DMS79 (cell line): Measurements from ENCODE around the gene HCN3.

Source experiments
- DNase-seq: peaks from one replicate; lab custom pipeline; 2025; lab: John Stamatoyannopoulos, UW

The HCN3 gene

DNA sequence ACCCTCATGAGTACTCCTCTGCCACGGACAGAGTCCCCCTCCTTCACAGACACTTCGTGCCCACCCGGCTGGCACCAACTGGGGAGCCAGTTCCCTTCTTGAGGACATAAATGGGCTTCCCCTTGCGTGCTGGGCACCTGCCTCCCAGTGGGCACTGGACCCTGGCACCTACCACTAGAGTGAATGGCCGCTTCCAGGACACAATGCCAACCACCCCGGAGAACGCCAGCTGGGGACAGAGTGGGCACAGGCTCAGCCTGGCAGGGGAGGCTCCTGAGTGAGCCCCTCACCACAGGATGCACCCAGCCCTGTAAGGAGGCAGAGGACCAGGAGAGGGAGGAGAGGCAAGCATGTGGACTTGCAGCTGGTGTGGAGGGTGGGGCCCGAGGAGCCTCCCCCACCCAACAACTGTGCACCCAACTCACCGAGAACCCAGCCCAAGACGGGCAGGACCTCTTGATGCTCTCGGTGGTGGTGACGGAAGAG lies 23.0 kb upstream of the HCN3 start:
- no peak for DNase-seq

- no peak for DNase-seq
These were observed 22.5 kb upstream of the HCN3 start for GRCh38 chr1:155254714-155255242.

GRCh38 chr1:155255243-155256007 lies 21.8 kb upstream of the HCN3 start, which contains the start of gene ENTREP3:
Gene ENTREP3, minus strand, starts transcription at chr1:155255483. Its CDS starts 606 bp downstream, at chr1:155254877.
- peak; percentile 72 for DNase-seq

DNA sequence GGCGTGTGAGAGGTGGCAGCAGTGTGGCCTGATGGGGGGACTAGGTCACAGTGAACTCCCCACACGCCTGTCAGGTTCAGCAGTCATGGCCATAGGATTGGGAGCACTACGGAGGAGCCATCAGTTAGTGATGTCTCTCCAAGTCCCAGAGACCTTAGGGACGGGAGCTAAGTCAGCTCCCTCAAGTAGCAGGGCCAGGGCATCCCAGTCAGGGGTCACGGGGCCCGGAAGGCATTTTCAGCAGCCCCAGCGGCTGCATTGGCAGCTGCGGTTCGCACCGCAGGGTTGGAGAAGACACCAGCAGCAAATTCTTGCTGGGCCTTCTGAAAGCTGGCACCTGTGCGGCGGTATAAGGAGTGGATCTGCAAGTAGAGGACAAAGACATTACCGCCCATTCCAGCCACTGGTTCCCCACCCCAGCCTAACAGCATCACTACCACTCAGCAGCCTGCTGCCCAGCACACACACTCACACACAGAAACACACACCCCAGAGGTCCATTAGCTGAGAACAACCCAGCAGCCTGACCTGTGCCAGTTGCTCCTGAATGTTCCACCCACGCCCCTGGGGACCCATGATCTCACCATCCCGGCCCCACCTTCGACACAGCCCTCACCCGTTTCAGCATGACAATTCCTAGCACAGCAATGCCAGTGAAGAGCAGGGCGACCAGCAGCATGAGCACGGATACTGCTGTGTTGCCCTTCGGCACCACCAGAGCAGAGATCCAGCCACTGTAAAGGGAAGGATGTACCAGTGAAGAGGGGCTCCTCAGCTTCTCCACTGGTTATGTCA lies 21.0 kb upstream of the HCN3 start:
- no peak for DNase-seq

- DNase-seq: no peak
These were observed 17.0 kb upstream of the HCN3 start for GRCh38 chr1:155260276-155260675.

GRCh38 chr1:155261493-155261851 lies 15.8 kb upstream of the HCN3 start:
- DNase-seq: no peak

DNA sequence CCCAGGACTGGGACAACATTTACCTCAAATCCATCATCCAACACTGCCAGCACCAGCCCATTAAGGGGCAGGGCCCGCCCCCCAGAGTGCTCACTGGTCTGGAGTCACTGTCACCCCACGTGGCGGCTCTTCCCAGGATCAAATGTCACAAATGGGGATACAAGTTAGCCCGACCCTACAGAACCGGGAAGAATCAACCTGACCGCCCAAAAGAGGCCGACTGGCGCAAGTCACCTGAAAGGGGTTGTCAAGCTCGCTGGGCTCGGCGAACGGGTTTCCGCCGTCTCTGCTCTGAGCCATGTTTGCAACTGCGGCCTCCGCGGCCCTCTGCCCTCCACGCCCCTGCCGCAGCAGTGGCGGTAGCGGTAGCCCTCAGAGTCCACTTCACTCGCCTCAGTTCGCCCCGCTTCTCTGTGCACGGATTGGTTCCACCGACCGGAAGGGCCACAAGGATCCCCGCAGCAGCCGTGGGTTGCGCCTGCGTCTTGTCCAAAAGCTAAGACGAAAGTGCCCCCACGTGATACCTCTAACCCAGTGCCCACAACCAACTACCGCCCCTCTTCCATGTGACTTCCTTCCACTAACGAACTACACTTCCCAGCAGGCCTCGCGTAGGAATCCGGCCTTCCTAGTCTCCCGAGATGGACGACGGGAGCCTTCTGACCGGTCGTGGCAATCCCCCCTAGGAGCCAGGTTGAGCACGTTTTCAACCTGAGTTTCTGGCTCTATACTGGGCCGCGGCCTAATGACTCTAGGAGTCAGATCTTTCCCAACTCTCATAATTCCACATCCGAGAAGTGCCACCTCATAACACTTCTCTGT lies 15.2 kb upstream of the HCN3 start, which contains the start of gene SCAMP3:
Gene SCAMP3, minus strand, starts transcription at position 509 of the 822 bp plus-strand sequence. Its CDS starts 209 bp downstream, at position 300.
- peak; percentile 98 for DNase-seq

DNA sequence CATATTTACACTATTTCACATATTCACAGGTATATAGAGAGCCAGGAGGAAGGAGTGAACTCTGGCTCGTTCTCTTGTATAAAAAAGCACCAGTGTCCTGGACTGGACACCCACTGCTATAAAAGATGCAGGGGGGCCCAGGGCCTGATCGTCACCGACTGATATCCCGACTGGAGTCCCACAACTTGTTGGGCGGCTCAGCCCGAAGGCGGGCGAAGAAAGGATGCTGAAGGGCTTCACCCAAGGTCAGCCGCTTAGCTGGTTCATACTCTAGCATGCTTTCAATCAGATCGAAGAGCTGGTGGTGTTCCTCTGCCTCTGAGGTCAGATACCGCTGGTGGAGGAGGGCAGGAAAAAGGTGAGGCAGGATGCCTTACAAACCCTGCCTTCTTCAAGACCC lies 14.2 kb upstream of the HCN3 start:
- DNase-seq: no peak

DNA sequence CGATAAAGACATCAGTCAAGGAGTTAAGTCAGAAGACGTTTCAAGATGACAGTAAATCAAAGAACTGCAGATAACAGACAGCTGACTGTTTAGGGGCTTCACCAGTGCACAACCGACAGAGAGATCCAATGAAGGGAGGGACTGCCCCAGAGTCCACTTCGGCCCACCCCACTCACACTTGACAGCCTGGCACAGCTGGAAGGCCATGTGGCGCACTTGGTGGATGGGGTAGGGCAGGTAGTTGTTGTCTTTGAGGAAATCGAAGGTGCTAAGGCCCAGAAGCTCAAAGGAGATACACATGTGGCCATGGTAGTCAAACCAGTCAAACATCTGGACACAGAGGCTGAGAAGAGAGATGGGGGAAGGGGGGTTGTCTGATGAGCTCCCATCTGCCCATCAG lies 10.7 kb upstream of the HCN3 start:
- no peak for DNase-seq

DNA sequence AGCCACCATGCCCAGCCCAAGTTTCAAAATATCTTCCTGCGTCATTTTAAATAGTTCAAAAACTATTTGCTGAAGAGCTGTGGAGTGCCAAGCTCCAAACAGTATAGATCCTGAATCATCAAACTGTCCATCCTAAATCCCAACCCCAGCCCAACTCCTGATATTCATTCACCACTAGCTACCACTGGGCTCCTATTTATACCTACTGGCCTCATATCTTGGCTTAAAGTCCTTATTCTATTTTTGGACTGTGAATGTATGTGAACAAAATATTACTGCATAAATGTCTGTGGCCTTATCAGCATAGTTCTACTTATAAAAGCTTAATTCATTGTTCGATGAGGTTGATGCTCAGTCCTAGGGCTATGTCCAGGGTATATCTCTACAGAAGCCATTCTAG lies 9.9 kb upstream of the HCN3 start:
- DNase-seq: no peak

- DNase-seq: no peak
These were observed 8.6 kb upstream of the HCN3 start for GRCh38 chr1:155268630-155269029.

- no peak for DNase-seq
These were observed 7.9 kb upstream of the HCN3 start for GRCh38 chr1:155269381-155269780.

- DNase-seq: peak; percentile 68
These were observed 4.6 kb upstream of the HCN3 start for GRCh38 chr1:155272466-155273342.

GRCh38 chr1:155273343-155274245 lies 3.7 kb upstream of the HCN3 start, which contains the start of gene CLK2:
Gene CLK2, minus strand, starts transcription at chr1:155273504. Its CDS starts 2,527 bp downstream, at chr1:155270977.
- peak; percentile 96 for DNase-seq

DNA sequence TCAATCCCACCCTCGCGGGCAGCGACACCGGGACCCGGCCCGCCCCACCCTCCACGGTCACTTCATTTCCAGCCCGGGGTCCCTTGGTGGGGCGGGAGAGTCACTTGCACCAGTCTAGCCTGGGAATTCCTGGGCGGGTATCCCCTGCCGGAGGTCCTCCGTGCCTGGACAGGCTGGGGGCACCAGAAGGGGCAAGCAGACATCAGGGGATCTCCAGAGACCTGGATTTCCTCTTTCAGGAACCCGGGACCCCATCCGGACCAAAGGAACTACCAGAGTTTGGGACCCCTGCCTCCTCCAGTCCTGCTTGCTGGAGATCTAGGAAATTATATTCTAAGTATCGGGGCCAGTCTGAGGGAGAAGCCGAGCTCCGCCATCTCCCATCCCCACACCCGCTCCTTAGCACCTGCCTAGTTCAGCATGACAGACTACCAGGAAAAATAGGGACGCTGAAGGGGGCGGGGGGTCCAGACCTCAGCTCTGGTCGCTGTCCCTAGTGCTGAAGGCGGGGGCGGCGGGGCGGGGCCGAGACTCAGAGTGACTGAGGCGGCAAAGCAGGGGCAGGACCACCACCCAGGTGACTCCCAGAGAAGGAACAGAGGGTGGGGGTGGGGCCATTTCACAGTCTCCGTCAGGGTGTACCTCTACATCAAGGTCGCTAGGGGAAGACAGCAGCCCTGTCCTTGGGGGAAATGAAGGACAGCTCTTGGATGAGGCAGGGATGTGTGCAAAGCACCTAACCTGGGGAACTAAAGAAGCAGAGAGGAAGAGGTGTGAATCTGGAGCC lies 832 bp downstream of the HCN3 start:
- peak; percentile 77 for DNase-seq

DNA sequence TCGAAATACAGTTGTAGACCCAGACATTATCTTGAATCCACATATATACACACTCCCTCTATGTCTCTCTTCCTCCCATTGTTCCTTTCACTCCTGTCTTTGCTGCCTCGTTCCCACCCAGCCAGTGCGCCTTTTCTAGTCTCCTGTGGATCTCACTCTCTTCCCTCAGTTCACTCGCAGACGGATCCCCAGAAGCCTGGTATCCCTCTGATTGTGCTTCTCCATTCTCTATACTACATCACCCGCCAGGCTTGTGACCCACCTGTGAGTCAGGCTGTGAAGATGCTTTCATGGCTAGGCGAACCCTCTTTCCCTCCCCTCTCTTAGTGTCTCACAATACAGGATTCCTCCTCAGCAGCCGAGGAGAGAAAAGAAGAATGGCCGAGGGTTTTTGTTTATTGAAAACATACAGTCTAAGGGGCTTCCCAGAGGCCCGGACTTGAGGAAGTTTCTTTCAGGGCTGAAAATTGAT lies 1.5 kb downstream of the HCN3 start:
- DNase-seq: no peak

DNA sequence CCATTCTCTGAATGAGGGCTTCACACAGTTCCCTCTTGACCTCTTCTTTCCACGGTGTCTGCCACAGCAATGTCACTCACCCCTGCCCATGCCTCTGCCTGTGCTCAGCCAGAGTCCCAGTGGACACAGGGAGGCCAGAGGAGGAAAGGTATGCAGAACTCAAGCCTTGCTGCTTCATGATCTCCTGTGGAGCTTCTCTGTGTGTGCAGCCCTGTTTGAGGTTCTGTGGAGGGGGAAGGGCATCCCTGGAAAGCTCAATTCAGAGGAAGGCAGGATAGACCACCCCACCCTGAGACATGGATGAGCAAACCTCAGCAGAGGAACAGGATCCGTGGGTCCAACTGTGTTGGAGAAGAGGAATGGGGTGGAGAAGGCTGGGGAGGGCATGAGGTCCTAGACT lies 2.0 kb downstream of the HCN3 start:
- DNase-seq: no peak

DNA sequence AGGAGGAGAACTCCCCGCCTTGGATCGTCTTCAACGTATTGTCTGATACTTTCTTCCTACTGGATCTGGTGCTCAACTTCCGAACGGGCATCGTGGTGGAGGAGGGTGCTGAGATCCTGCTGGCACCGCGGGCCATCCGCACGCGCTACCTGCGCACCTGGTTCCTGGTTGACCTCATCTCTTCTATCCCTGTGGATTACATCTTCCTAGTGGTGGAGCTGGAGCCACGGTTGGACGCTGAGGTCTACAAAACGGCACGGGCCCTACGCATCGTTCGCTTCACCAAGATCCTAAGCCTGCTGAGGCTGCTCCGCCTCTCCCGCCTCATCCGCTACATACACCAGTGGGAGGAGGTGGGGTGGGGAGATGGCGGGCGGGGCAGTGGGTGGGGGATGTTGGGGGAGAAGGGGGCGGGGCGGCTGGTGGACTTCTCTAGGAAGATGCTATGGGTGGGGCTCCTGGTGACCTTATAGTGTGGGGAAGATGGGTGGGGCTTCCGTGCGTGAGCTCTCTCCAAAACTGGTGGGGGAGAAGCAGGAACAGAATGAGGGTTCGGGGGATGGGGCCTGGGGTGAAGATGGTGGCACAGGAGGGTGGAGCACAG lies 5.3 kb downstream of the HCN3 start:
- no peak for DNase-seq
